Epidermal melanocyte (primary cell): ENCODE data around the gene POU3F1.

Source experiments
- DNase-seq: peaks from one replicate; pipeline ENCODE4 v3.0.0; 2011; ENCODE audit warnings: low spot score; ENCODE audit not compliant: insufficient read length

POU3F1 gene

GRCh38 chr1:38028105-38028591, 18.4 kb downstream of the POU3F1 start:
- DNase-seq, result no peak

- no peak for DNase-seq
Observed at GRCh38 chr1:38027201-38028104, 19.1 kb downstream of the POU3F1 start.

- peak; percentile 58 for DNase-seq
Observed at GRCh38 chr1:38026592-38027200, 19.9 kb downstream of the POU3F1 start.

- DNase-seq, result no peak
Observed at GRCh38 chr1:38025664-38026063, 20.9 kb downstream of the POU3F1 start.

GRCh38 chr1:38025233-38025632, 21.4 kb downstream of the POU3F1 start:
- no peak for DNase-seq

- no peak for DNase-seq
Observed at GRCh38 chr1:38022810-38023209, 23.8 kb downstream of the POU3F1 start.

- no peak for DNase-seq
Observed at GRCh38 chr1:38021969-38022368, 24.6 kb downstream of the POU3F1 start.

GRCh38 chr1:38020396-38020795, 26.2 kb downstream of the POU3F1 start:
- no peak for DNase-seq

GRCh38 chr1:38018864-38019343, 27.7 kb downstream of the POU3F1 start:
- DNase-seq, result no peak

- no peak for DNase-seq
Observed at GRCh38 chr1:38015978-38016725, 30.4 kb downstream of the POU3F1 start.

- no peak for DNase-seq
Observed at GRCh38 chr1:38014724-38015424, 31.7 kb downstream of the POU3F1 start.

- DNase-seq, result no peak
Observed at GRCh38 chr1:38014171-38014570, 32.4 kb downstream of the POU3F1 start.

- no peak for DNase-seq
Observed at GRCh38 chr1:38013227-38013622, 33.4 kb downstream of the POU3F1 start.

GRCh38 chr1:38012363-38013226, 34.0 kb downstream of the POU3F1 start, which contains the start of gene UTP11:
UTP11 (plus strand) TSS chr1:38012734; CDS start chr1:38012803, 69 bp downstream.
- peak; percentile 95 for DNase-seq

- no peak for DNase-seq
Observed at GRCh38 chr1:38009841-38010180, 36.8 kb downstream of the POU3F1 start.

GRCh38 chr1:38009088-38009840, 37.3 kb downstream of the POU3F1 start:
- DNase-seq, result no peak

GRCh38 chr1:38006008-38006828, 40.4 kb downstream of the POU3F1 start:
- no peak for DNase-seq

- DNase-seq, result no peak
Observed at GRCh38 chr1:38005195-38006007, 41.2 kb downstream of the POU3F1 start, which contains the start of gene FHL3. FHL3 (minus strand) TSS chr1:38005514; CDS start chr1:37999412, 6,102 bp downstream.
